MCF 10A (cell line): Measurements from ENCODE around the gene LIN9. TPM values are rescaled to one million over a fixed set of nuclear protein-coding genes. Genes with fewer than 3 reads are reported as not detected.

Experiments used
- Bru-seq: library from RNA; stranded (reverse); fragments of 400-500 nt; gene quantifications from one replicate; lab custom pipeline; 2021; lab: Mats Ljungman, UMichigan
- BruChase-seq, 2 experiments: library from RNA; stranded (reverse); fragments of 400-500 nt; gene quantifications; one replicate each; lab custom pipeline; 2021; lab: Mats Ljungman, UMichigan
- BruUV-seq: library from RNA; stranded (reverse); fragments of 400-500 nt; replicated peaks from 2 replicates; lab custom pipeline; 2021; lab: Mats Ljungman, UMichigan
- CTCF ChIA-PET: fragments of 300-600 bp; sonication (Branson Sonifier 250); formaldehyde crosslinking; extraction: SDS; loops from one replicate; lab custom pipeline; 2021; ENCODE audit warnings: antibody characterized with exemption, inconsistent platforms; lab: Yijun Ruan, JAX
- POLR2A ChIA-PET: fragments of 300-600, 350-650 bp; sonication (Branson Sonifier 250); formaldehyde crosslinking; extraction: SDS; loops from one replicate; lab custom pipeline; 2020; ENCODE audit warnings: antibody characterized with exemption, inconsistent platforms; lab: Yijun Ruan, JAX
- DNase-seq: peaks from one replicate; pipeline ENCODE4 v3.0.0-alpha.2; 2018; ENCODE audit not compliant: unreplicated experiment
- H3K27ac Mint-ChIP-seq: one replicate; pipeline ENCODE4 v1.8.0; 2022; ENCODE audit warnings: mild to moderate bottlenecking, low read depth, mixed read lengths; ENCODE audit not compliant: unreplicated experiment
- H3K27me3 Mint-ChIP-seq: one replicate; pipeline ENCODE4 v1.8.0; 2022; ENCODE audit warnings: mixed read lengths; ENCODE audit not compliant: insufficient read depth, unreplicated experiment
- H3K36me3 Mint-ChIP-seq: one replicate; pipeline ENCODE4 v1.8.0; 2022; ENCODE audit warnings: mild to moderate bottlenecking, moderate library complexity, mixed read lengths; ENCODE audit not compliant: insufficient read depth, unreplicated experiment
- H3K4me1 Mint-ChIP-seq: one replicate; pipeline ENCODE4 v1.8.0; 2022; ENCODE audit warnings: mixed read lengths; ENCODE audit not compliant: insufficient read depth, unreplicated experiment
- H3K4me3 Mint-ChIP-seq: one replicate; pipeline ENCODE4 v1.8.0; 2022; ENCODE audit warnings: mild to moderate bottlenecking, moderate library complexity, mixed read lengths; ENCODE audit not compliant: unreplicated experiment
- H3K9me3 Mint-ChIP-seq: one replicate; pipeline ENCODE4 v1.8.0; 2022; ENCODE audit warnings: mixed read lengths; ENCODE audit not compliant: unreplicated experiment
- intact Hi-C: fragments of 100-400 bp; cut with micrococcal nuclease; formaldehyde crosslinking; loops from 2 replicates; pipeline ENCODE4 v1.14.1; 2022
- long read RNA-seq: library from polyadenylated mRNA; stranded (forward); transcript quantifications from one replicate; pipeline ENCODE4 v2.0.0, GENCODE V29; 2022
- total RNA-seq: library from RNA; stranded (reverse); gene quantifications from 2 replicates; pipeline ENCODE4 v1.2.3, GENCODE V29; 2022
- TF ChIP-seq, protein P1 (sequence below): fragments of 200-600 bp; IDR thresholded peaks from one replicate; pipeline ENCODE4 v1.8.0; 2022; ENCODE audit warnings: antibody characterized with exemption, mild to moderate bottlenecking; ENCODE audit not compliant: unreplicated experiment

LIN9 gene, protein sequence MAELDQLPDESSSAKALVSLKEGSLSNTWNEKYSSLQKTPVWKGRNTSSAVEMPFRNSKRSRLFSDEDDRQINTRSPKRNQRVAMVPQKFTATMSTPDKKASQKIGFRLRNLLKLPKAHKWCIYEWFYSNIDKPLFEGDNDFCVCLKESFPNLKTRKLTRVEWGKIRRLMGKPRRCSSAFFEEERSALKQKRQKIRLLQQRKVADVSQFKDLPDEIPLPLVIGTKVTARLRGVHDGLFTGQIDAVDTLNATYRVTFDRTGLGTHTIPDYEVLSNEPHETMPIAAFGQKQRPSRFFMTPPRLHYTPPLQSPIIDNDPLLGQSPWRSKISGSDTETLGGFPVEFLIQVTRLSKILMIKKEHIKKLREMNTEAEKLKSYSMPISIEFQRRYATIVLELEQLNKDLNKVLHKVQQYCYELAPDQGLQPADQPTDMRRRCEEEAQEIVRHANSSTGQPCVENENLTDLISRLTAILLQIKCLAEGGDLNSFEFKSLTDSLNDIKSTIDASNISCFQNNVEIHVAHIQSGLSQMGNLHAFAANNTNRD
- 10.3 and 10.4 TPM in 2 replicates for total RNA-seq
- percentile 67 among the genes with signal in this experiment for Bru-seq, nascent RNA
- BruChase-seq, experiment 1, labeled RNA remaining after a 6-hour chase, result percentile 57 among the genes with signal in this experiment
- percentile 66 among the genes with signal in this experiment for BruChase-seq, experiment 2, labeled RNA remaining after a 2-hour chase
- long read RNA-seq, transcript LIN9-204 (14 exons, 2,909 nt), result minor isoform, 8 of 33 reads
- long read RNA-seq, transcript LIN9-201 (15 exons, 3,567 nt), result major isoform, 16 of 33 reads
- long read RNA-seq, partial matches to known transcripts, result 0 of 33 reads
- long read RNA-seq, other reads (novel, unspliced or antisense), result 9 of 33 reads

DNA sequence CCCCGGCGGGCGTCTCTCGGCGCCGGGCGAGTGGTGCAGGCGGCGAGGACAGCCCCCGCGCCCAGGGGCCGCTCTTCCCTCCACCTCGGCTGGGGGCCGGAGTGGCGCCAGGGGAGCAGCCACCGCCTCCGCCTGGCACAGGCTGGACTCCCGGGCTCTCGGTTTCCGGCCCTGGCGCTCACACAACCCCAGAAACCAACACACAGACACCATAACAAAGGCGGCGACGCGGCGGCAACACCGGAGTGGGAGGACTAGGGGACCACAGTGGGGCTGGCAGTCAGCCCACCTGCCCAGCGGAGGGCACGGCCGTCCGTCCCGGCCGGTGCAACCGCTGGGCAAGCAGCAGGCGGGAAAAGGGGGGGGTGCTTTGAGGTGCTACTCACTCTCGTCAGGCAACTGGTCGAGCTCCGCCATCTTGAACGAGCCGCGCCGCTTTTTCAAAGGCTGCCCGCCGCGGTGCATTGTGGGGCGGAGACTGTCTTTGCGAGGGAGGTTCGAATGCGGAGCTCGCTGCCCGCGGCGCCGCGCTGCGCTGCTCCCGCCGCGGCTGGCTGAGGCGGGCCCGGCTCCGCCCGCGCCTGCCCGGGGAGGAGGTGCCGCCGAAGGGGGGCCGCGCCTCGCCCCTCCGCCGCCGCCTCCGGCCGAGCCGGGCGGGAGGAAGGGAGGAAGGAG, at the start of gene LIN9:
Gene LIN9, minus strand, starts transcription at position 442 of the 675 bp plus-strand sequence. Its CDS starts 25 bp downstream, at position 417.
- POLR2A ChIA-PET, result interaction anchor here (0.5 to 4.3 kb wide), 38 partner anchors 9 to 744 kb away, joined by 3 to 48 read pairs (median 4); partner anchors contain the start of genes ACBD3, H3-3A, PARP1 and TMEM63A
- CTCF ChIA-PET, result interaction anchor here (0.6 to 3.8 kb wide), 18 partner anchors 11 to 946 kb away, joined by 3 to 33 read pairs (median 4); partner anchors contain the start of gene PARP1
- no peaks in the 10 kb centered on the region for H3K27me3 Mint-ChIP-seq
- no peaks in the 10 kb centered on the region for H3K9me3 Mint-ChIP-seq
- H3K36me3 Mint-ChIP-seq, result no peaks in the 10 kb centered on the region
- TF ChIP-seq, protein P1, sequence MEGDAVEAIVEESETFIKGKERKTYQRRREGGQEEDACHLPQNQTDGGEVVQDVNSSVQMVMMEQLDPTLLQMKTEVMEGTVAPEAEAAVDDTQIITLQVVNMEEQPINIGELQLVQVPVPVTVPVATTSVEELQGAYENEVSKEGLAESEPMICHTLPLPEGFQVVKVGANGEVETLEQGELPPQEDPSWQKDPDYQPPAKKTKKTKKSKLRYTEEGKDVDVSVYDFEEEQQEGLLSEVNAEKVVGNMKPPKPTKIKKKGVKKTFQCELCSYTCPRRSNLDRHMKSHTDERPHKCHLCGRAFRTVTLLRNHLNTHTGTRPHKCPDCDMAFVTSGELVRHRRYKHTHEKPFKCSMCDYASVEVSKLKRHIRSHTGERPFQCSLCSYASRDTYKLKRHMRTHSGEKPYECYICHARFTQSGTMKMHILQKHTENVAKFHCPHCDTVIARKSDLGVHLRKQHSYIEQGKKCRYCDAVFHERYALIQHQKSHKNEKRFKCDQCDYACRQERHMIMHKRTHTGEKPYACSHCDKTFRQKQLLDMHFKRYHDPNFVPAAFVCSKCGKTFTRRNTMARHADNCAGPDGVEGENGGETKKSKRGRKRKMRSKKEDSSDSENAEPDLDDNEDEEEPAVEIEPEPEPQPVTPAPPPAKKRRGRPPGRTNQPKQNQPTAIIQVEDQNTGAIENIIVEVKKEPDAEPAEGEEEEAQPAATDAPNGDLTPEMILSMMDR, result no peak
- peak within 1 kb of the TSS; percentile 82 for H3K27ac Mint-ChIP-seq
- intact Hi-C loops, result no loop called here
- BruUV-seq, result no TSS peak
- H3K4me3 Mint-ChIP-seq, result peak within 1 kb of the TSS; percentile 84
- H3K4me1 Mint-ChIP-seq, result peaks cover 34% of the 10 kb centered on the region
- peak; percentile 98 for DNase-seq

DNA sequence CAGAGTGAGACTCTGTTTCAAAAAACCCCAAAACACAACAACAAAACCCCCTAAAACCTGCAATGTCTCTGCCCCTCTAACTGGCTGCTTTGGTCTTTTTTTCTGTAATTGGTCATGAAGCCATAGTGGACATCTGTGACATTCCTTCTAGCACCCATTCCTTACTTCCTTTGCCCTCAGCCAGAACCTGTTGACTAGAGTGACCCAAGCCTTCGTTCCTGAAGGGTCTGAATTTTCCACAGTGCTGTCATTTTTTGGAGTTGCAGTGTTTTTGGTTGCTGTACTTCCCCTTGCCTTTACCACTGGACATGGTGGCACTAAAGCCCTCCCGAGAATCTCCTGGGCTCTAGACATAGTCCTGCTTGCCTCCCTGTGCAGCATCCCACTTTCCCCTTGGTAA, 48.5 kb upstream of the LIN9 start:
- H3K27me3 Mint-ChIP-seq, result no peaks in the 10 kb centered on the region
- intact Hi-C loops, result no loop called here

DNA sequence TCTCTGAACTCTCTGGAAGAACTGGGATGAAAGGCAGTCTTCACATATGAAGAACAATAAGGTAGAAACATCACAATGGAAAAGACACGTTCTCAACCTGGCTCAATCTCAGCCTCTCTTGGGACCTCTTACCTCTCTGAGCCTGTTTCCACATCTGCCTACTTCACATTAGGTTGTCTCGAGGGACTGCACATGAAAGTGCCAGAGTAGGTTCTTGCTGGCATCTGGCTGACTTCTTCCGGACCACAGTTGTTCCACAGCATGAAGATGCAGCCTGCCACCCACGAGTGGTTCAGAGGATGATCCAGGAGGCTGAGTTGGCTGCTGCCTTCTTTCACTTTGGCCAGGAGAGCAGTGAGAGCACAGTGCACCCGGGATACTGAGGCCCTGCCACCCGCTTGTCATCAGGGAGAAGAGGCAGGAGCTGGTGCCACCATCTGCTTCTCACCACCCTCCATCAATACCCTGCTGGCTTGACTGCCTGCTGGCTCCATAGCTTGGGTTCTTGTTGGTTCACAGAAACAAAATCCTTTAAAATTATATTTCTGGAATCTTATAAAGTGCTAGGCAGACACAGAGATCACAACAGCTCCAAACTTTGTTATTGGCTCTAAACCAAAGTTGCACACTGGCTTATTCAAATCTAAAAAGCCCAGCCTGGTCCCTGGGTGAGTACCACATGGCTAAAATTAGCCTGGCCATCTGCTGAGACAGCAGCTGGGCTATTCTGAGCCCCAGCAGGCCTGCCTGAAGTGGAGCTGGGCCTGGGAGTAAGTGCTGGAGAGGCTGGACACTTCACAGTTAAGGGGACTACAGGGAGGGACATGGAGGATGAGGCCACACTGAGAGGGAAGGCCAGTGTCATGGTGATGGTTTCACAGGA, 46.9 kb upstream of the LIN9 start:
- no TSS peak for BruUV-seq
- no peak overlapping the region for H3K4me3 Mint-ChIP-seq
- intact Hi-C loops, result no loop called here
- H3K9me3 Mint-ChIP-seq, result no peaks in the 10 kb centered on the region
- H3K36me3 Mint-ChIP-seq, result peaks cover 40% of the 10 kb centered on the region
- peak overlapping the region; percentile 14 for H3K27ac Mint-ChIP-seq
- H3K27me3 Mint-ChIP-seq, result no peaks in the 10 kb centered on the region
- TF ChIP-seq, protein P1, result no peak
- ChIA-PET POLR2A (interaction anchor here (0.6 to 1.1 kb wide), 4 partner anchors 23 to 127 kb away, joined by 3 to 5 read pairs (median 4); partner anchors contain the start of gene LIN9), CTCF (interaction anchor here (0.6 to 1.8 kb wide), 3 partner anchors 23 to 230 kb away, joined by 3 to 7 read pairs (median 4); no protein-coding TSS in a partner anchor)
- no peaks in the 10 kb centered on the region for H3K4me1 Mint-ChIP-seq
- no peak for DNase-seq

More for the DNA sequence above, 48.5 kb upstream of the LIN9 start:
- Mint-ChIP-seq H3K9me3 (no peaks in the 10 kb centered on the region), H3K4me3 (no peak overlapping the region), H3K36me3 (peaks cover 55% of the 10 kb centered on the region), H3K27ac (no peak overlapping the region), H3K4me1 (no peaks in the 10 kb centered on the region)
- no peak for DNase-seq
- no TSS peak for BruUV-seq
- ChIA-PET POLR2A (no interaction called here), CTCF (interaction anchor here (0.6 to 1.8 kb wide), 2 partner anchors 25 to 45 kb away, joined by 3 to 7 read pairs; no protein-coding TSS in a partner anchor)
- TF ChIP-seq, protein P1, result no peak
